PC-9 (cell line): ENCODE measurements around the gene SERTAD1.

ENCODE experiments used
- EZH2 ChIP-seq: fragments of 200-600 bp; sonication (generic); IDR thresholded peaks from 2 replicates; pipeline ENCODE4 v1.8.0; 2017; ENCODE audit warnings: antibody characterized with exemption, low read depth
- TF ChIP-seq, protein P1 (sequence below): fragments of 200-600 bp; sonication (generic); conservative IDR thresholded peaks from 2 replicates; pipeline ENCODE4 v1.6.1; 2017; ENCODE audit warnings: mixed run types, antibody characterized with exemption, mild to moderate bottlenecking, moderate library complexity

DNA sequence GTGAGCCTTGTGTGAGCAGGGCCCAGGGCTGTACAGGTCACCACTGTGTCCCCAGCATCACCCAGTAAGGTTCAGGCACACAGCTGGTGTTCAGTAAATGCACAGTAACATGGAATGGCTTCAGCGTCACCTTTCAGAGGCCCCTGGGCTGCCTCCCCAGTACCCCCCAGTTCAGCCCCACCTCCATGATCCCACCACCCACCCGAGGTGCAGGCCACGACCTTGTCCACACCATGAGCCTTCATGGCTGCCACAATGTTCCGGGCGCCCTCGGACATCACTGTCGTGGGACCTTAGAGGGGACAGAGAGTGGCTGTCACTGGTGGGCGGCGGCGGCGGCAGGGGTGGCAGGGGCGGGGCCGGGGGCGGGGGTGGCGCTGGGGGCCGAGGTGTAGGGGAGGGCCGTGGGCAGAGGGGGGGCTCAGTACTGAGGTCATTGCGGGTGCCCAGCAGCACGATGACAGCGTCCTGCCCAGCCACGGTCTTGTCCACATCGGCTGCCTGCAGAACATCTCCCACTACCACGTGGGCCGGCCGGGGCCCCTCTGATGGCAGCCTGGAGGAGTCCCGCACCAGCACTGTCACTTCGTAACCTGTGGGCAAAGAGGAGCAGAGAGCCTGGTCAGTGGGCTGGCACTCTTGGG lies 32.3 kb upstream of the SERTAD1 start:
- TF ChIP-seq, protein P1, sequence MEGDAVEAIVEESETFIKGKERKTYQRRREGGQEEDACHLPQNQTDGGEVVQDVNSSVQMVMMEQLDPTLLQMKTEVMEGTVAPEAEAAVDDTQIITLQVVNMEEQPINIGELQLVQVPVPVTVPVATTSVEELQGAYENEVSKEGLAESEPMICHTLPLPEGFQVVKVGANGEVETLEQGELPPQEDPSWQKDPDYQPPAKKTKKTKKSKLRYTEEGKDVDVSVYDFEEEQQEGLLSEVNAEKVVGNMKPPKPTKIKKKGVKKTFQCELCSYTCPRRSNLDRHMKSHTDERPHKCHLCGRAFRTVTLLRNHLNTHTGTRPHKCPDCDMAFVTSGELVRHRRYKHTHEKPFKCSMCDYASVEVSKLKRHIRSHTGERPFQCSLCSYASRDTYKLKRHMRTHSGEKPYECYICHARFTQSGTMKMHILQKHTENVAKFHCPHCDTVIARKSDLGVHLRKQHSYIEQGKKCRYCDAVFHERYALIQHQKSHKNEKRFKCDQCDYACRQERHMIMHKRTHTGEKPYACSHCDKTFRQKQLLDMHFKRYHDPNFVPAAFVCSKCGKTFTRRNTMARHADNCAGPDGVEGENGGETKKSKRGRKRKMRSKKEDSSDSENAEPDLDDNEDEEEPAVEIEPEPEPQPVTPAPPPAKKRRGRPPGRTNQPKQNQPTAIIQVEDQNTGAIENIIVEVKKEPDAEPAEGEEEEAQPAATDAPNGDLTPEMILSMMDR, result no peak
- no peak for TF ChIP-seq EZH2
